HG03520 (cell line): ENCODE results near the gene CTSC.
"Not testable (repeated sequence)": the region's sequence is repeated elsewhere in the genome, so short reads cannot be mapped to it uniquely, and the experiment has no call there.

Experiments used
- ATAC-seq: cut with Tn5 transposase; IDR thresholded peaks from one replicate; pipeline ENCODE4 v1.9.1; 2021; ENCODE audit warnings: mild to moderate bottlenecking, moderate library complexity; ENCODE audit not compliant: unreplicated experiment

The CTSC gene

DNA sequence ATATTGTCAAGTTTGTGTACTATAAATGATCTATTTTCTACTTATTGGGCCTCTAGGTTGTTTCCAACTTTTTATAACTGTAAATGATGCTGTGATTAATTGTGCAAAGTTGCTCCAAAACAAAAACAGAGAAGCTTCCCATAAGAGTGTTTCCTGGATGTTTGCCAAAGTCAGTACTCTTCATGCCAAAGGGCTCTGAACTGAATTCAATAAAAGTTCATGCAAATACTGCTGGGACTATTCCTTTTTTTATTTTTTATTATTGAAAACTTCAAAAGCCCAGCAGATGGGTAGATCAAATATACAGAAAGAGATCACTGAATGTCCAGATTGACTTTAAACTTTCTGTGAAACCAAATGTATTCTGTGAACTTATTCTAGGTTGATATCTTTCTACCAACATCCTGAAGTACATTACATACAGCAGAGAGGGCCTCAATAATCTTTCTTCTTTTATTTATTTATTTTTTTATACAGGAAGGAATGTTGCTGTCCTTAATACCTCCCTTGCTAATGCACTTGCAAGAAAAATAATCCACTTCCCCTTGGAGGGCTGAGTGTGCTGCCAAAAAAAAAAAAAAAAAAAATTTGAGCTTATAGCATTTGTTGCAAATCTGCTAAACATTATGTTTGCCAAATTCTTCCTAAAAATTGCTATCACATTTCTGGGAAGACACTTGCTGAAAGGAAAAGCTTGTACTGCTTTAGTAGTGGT is 53.0 kb downstream of the CTSC start:
- ATAC-seq = no peak

DNA sequence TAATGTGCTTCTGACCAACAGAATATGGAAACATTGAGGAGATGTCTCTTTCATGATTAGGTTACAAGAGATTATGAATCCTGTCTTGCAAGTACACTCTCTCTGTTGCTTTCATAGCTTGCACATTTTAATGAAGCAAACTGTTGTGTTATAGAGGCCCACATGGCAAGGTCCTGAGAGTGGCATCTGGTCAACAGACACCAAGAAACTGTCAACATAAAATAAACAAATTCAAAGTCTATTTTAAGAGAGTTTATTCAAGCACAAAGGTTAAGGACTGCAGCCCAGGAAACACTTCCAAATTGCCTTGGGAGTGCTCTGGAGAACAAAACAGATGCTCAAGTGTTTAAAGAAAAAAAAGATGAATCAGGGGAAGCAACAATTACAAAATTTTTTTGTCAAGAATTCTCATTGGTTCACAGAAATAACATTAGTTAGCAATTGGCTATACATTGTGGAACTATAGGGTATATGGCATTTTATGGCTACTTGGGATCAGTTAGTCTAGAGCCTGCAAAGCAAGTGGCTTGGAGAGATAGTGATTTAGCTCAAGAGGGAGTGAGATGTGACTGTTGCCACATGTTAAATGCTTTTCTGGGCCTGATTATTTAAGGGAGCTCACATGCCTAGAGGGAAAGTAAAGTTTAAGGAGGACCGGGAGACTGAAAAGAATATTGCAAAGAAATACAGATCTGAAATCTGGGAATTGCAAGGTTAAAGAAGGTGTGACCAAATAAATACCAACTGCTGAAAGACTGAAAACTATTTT is 54.6 kb downstream of the CTSC start:
- no peak for ATAC-seq

DNA sequence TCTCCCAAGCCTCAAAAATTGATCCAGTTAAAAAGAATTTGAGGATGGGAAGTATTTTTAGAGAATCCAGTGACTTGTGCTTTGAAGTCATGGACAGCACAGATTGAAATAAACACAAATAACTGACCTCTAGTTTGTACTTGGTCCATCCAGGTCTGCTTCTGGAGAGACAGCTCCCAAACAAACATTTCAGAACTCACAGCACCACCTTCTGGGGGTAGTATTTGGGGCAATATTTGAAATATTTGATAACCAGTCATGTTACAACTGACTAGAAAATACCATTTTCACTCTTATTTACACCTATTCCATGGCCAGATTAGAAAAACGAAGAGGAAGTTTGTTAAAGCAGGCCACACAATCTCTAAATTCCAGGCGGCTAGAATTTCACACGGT is 56.2 kb downstream of the CTSC start:
- no peak for ATAC-seq

DNA sequence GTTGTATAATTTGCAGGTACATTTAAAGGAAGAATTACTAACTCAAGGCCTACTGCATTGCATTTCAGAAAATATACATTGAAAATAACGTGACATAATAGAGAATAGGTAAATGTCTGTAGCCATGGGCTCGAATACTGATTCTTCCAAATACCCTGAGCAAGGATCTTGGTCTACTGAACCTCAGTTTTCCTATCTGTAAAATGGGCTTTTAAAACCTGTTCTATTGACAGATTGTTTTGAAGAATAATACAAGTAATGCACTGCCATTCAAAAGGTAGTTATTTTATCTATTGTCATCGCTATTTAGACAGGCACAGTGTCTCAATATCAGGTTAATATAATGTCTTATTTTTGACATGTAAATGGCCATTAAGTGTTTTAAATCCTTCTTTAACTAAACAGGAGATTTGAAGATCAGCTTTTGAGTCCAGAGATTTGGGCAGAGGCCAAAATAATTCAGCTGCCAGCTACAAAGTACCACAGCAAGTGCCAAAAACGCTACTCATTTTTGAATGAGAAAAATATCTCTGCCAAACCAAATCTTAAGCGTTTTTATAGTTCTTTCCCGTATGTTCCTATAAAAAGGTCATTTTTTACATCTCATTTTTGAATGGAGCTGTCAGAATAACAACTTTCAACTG is 56.7 kb downstream of the CTSC start:
- ATAC-seq = no peak

DNA sequence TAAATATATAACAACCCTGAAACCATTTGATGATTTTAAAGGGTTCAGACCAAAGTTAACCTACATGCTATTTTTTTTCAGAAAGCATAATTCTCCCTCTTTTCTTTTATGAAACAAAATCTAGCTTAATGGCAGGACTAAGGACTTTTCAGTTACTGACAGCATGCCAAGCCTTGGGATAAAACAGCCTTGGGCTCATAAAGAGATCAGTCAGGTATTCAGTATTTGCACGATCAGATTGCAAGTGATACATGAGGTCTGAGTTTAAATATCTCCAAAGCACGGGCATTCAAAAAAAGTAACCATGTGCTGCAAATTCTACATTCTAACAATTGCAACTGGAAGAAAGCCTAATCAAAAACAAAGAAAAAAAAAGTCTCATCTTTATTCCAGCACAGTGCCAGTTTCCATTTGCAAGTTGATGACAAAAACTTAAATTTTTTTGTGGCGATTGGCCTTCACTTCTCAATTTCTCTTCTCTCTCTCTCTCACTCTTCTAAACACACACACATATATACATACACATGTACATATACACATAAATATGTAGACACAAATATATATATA is 60.1 kb downstream of the CTSC start:
- ATAC-seq = no peak

DNA sequence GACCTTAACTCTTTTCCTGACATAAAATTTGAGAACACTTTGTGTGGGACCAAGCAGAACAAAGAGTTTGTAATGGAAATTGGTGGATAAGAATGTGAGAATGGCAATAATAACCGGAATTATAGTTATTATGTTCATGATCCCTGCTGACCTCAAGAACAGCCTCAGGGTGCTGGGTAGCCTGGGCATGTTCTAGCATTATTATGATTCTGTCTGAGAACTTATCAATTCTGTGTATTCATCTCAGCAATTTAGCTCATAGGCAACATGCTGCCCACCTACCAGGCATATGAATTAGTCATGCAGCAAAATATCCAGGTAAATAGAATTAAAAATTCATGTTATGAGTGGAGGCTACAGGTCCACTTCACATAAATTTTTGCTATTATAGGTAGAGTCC is 61.9 kb downstream of the CTSC start:
- ATAC-seq = no peak

DNA sequence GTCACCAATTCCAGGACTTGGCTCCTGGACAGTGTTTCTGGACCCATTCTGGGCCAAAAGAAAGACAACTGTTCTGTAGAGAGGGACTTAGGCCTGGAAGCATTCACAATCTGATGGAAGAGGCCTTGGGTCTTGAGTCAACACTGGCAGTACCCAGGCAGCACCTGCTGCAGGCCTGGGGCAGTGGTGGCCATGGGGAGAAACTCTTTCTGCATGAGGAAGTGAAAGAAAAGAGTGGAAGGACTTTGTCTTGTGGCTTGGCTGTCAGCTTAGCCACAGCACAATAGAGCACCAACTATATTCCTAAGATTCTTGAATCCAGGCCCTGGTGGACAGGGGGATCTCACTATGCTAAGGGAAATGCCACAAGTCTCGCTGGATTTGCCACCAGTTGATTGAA is 70.6 kb downstream of the CTSC start:
- no peak for ATAC-seq

DNA sequence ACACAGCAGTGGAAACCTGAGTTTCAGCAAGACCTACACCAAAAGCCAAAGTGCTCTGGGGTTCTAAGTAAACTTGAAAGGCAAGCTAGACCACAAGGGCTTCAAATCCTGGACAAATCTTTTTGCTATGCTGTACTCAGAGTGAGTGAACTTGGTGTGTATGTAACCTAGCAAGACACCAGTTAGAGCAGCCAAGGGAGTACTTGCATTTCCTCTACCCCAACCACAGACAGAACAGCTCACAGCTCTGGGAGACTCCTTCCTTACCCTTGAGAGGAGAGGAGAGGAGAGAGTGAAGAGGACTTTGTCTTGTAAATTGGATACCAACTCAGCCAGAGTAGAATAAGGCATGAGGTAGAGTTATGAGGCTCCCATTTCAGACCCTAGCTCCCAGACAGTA is 71.4 kb downstream of the CTSC start:
- ATAC-seq = no peak

DNA sequence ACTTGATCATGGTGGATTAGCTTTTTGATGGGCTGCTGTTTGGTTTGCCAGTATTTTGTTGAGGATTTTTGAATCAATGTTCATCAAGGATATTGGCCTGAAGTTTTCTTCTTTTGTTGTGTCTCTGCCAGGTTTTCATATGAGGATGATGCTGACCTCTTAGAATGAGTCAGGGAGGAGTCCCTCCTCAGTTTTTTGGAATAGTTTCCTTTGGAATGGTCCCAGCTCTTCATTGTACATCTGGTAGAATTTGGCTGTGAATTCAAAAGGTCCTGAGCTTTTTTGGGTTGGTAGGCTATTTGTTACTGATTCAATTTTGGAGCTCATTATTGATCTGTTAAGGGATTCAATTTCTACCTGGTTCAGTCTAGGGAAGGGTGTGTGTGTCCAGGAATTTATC is 78.1 kb downstream of the CTSC start:
- ATAC-seq = no peak

DNA sequence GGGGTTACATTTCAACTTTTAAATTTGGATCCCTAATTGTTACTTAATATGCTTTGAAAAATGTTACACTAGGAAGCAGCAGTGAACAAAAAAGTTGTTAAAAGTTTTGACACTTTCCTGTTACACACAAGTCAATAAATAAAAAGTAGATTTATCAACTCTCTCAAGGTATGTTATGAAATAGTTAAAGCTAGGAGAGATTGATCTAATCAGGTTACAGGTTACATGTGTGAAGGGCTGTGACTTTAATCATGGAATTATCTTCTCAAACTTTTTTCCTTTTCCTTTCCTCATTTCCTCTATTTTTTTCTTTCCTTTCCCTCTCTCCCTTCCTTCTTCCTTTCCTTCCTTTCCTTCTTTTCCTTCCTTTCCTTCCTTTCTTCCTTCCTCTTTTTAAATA is 85.3 kb downstream of the CTSC start:
- ATAC-seq = no peak

DNA sequence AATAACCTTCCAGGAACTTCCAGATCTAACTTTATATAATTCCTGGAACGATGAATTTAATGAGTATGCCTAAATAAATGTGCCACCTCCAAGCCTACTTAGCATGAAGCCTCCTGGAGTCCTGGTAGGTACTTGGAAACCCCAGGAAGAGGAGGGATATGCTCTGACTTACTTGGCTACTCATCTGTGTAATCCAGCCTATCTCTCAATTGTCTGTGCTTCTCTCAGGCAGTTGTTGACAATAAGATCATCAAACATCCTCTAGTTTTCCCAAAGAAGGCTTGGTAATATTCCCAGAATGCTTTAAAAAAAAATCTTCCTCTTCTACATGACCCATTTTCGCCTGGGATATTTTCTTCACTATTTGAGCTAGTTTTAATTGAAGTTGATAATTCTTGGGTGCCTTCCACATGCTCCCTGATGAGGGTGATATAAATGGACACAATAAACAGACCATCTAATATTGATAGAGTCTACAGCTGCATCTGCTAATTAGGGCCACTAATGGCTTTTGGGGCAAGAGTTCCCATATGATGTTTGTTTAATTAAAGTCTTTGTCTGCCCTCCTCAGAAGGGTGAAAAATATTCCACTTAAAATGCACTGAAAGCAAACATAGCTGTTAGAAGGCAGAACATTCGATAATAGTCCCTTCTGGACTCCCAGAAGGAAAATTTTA is 86.8 kb downstream of the CTSC start:
- ATAC-seq = no peak

DNA sequence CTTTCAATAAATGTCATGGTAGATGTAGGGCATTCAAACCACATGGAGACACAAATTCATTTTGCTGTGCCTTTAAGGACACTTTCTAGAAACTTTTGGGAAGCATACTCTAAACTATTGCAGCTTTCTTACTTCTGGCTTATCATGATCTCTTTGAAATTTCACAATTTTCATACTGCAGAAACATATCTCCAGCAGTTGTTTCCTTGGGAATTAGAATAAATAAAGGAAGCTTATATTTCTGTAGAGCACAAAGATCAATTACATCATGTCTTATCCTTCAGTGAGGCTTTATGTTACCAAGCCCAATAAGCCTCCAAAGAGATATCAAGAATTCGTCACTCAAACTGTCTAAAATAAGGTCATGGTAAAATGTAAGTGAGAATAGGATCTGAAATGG is 87.8 kb downstream of the CTSC start:
- no peak for ATAC-seq

DNA sequence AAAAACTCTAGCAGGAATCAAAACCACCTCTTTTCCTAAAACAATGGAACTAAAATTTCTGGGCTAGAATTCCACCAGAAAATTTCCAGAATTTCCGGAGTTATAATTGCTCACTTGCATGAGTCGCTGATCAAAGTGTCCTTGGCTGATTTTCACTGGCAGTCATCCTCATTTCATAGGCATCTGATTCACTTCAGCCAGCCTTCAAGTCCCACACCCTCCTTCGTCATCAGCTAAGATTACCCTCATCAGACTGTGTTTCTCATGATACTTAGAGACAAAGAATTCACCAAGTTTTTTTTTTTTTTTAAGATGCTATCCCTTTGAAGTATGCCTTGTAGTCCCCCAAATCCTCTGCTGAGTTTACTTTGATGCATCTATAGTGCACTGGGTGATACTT is 90.8 kb downstream of the CTSC start:
- ATAC-seq = no peak

DNA sequence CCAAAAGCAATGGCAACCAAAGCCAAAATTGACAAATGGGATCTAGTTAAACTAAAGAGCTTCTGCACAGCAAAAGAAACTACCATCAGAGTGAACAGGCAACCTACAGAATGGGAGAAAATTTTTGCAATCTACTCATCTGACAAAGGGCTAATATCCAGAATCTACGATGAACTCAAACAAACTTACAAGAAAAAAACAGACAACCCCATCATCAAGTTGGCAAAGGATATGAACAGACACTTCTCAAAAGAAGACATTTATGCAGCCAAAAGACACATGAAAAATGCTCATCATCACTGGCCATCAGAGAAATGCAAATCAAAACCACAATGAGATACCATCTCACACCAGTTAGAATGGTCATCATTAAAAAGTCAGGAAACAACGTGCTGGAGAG is 92.0 kb downstream of the CTSC start:
- not testable (repeated sequence) for ATAC-seq
